NCI-H1694 treated with DMSO at 0.1 percent for 48 hours (cell line): ENCODE data around the gene SYT14.
"Not testable (repeated sequence)": the region's sequence is repeated elsewhere in the genome, so short reads cannot be mapped to it uniquely, and the experiment has no call there.

ENCODE experiments used
- DNase-seq: peaks from one replicate; lab custom pipeline; 2025; lab: John Stamatoyannopoulos, UW

SYT14 gene

GRCh38 chr1:210123383-210123782, 185.4 kb downstream of the SYT14 start:
- DNase-seq: no peak

- DNase-seq: no peak
Observed at GRCh38 chr1:210123924-210124589, 186.0 kb downstream of the SYT14 start.

- no peak for DNase-seq
Observed at GRCh38 chr1:210124736-210125135, 186.7 kb downstream of the SYT14 start.

GRCh38 chr1:210125143-210125542, 187.1 kb downstream of the SYT14 start:
- no peak for DNase-seq

- no peak for DNase-seq
Observed at GRCh38 chr1:210129092-210129491, 191.1 kb downstream of the SYT14 start.

GRCh38 chr1:210129759-210130158, 191.7 kb downstream of the SYT14 start:
- no peak for DNase-seq

GRCh38 chr1:210132582-210132981, 194.6 kb downstream of the SYT14 start:
- no peak for DNase-seq

GRCh38 chr1:210143465-210144062, 205.5 kb downstream of the SYT14 start:
- DNase-seq: peak; percentile 59

GRCh38 chr1:210144736-210145135, 206.7 kb downstream of the SYT14 start:
- DNase-seq: no peak

- DNase-seq: no peak
Observed at GRCh38 chr1:210151052-210151672, 213.1 kb downstream of the SYT14 start.

GRCh38 chr1:210159211-210159610, 221.2 kb downstream of the SYT14 start:
- DNase-seq: no peak

- DNase-seq: no peak
Observed at GRCh38 chr1:210170220-210170619, 232.2 kb downstream of the SYT14 start.

GRCh38 chr1:210174133-210174532, 236.1 kb downstream of the SYT14 start:
- no peak for DNase-seq

GRCh38 chr1:210185063-210185462, 247.0 kb downstream of the SYT14 start:
- no peak for DNase-seq

- not testable (repeated sequence) for DNase-seq
Observed at GRCh38 chr1:210187849-210188606, 250.0 kb downstream of the SYT14 start.

- DNase-seq: no peak
Observed at GRCh38 chr1:210189426-210189825, 251.4 kb downstream of the SYT14 start.

GRCh38 chr1:210195635-210196160, 257.7 kb downstream of the SYT14 start:
- DNase-seq: no peak

- not testable (repeated sequence) for DNase-seq
Observed at GRCh38 chr1:210196266-210196665, 258.2 kb downstream of the SYT14 start.

- DNase-seq: no peak
Observed at GRCh38 chr1:210198840-210199239, 260.8 kb downstream of the SYT14 start.

GRCh38 chr1:210200124-210200736, 262.2 kb downstream of the SYT14 start:
- DNase-seq: no peak

GRCh38 chr1:210201681-210202080, 263.7 kb downstream of the SYT14 start:
- no peak for DNase-seq
